NCI-H2196 treated with DMSO at 0.1 percent for 48 hours (cell line): ENCODE data around the gene LMNTD2.
"Not testable (repeated sequence)": the region's sequence is repeated elsewhere in the genome, so short reads cannot be mapped to it uniquely, and the experiment has no call there.

Experiments used
- DNase-seq: peaks from one replicate; lab custom pipeline; 2025; ENCODE audit not compliant: unreplicated experiment; lab: John Stamatoyannopoulos, UW

Gene LMNTD2

GRCh38 chr11:587978-588380 lies 27.4 kb upstream of the LMNTD2 start:
- no peak for DNase-seq

GRCh38 chr11:587546-587945 lies 27.0 kb upstream of the LMNTD2 start:
- no peak for DNase-seq

GRCh38 chr11:586376-587316 lies 26.1 kb upstream of the LMNTD2 start:
- DNase-seq: no peak

- DNase-seq: no peak
These were observed 23.7 kb upstream of the LMNTD2 start for GRCh38 chr11:584287-584686.

GRCh38 chr11:581752-582151 lies 21.2 kb upstream of the LMNTD2 start:
- DNase-seq: no peak

GRCh38 chr11:581342-581741 lies 20.8 kb upstream of the LMNTD2 start:
- DNase-seq: no peak

GRCh38 chr11:579830-580601 lies 19.5 kb upstream of the LMNTD2 start:
- no peak for DNase-seq

- no peak for DNase-seq
These were observed 17.9 kb upstream of the LMNTD2 start for GRCh38 chr11:578276-579035.

GRCh38 chr11:577611-577894 lies 17.0 kb upstream of the LMNTD2 start:
- DNase-seq: no peak

- no peak for DNase-seq
These were observed 16.5 kb upstream of the LMNTD2 start for GRCh38 chr11:576811-577610.

GRCh38 chr11:575996-576768 lies 15.6 kb upstream of the LMNTD2 start, which contains the start of gene PHRF1:
TSS of gene PHRF1 (plus strand) at chr11:576470. CDS start at chr11:581513, 5,043 bp downstream.
- peak; percentile 90 for DNase-seq

- DNase-seq: peak; percentile 66
These were observed 14.9 kb upstream of the LMNTD2 start for GRCh38 chr11:575313-575995.

GRCh38 chr11:574632-575312 lies 14.2 kb upstream of the LMNTD2 start:
- no peak for DNase-seq

GRCh38 chr11:574031-574570 lies 13.6 kb upstream of the LMNTD2 start:
- DNase-seq: not testable (repeated sequence)

- DNase-seq: no peak
These were observed 12.7 kb upstream of the LMNTD2 start for GRCh38 chr11:573146-573759.

- DNase-seq: no peak
These were observed 11.3 kb upstream of the LMNTD2 start for GRCh38 chr11:571802-572185.

GRCh38 chr11:569158-569885 lies 8.8 kb upstream of the LMNTD2 start:
- no peak for DNase-seq
